ENCODE data around the gene ACOT12. TPM values are rescaled to one million over a fixed set of nuclear protein-coding genes. Genes with fewer than 3 reads are reported as not detected.
A peak's percentile ranks its signal among the peaks of the same experiment; 100 is the strongest.

ACOT12 gene
- total RNA-seq, 1 donor from 2014 or later: not detected

DNA sequence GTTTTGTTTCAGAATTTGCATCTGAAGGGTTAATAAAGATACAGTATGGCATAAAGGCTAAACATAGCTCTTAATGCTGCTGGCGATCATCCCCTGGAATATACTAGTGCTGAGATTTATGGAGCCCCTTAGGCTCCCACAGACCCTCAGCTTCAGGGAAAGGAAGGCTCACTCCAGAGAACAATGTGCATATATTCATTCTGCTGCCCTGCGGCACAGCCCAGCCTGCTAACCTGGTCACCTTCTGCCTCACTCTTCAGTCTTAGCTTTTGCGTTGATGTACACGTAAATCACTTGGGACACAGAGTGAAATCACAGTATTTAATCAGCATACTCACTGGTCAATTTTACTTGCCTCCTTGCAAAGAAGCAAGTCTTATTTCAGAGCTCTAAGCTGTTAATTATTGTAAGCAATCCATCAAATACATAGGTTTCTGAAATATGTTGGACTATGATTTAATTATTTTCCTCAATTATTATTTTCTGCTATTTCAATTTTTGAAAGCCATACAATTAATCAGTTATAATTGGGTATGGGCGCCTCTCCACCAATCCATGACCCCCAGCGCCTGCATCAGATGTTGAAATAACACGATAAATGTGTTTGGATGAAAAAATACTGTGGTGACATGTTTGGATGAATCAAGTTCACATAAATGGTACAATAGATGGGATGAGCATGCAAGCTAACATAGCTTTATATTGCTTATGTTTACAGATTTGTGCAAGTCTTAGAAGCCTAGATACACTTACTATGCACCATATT, 11.4 kb upstream of the ACOT12 start:
- intact Hi-C loops (cut with micrococcal nuclease): no loop called here
- DNase-seq (no peak), ATAC-seq (no peak)

GRCh38 chr5:81402192-81402930, 8.4 kb upstream of the ACOT12 start:
- intact Hi-C loops (cut with micrococcal nuclease): no loop called here
- no peak for DNase-seq
- no peak for ATAC-seq

GRCh38 chr5:81401266-81401665, 7.3 kb upstream of the ACOT12 start:
- ATAC-seq (no peak), DNase-seq (no peak)
- intact Hi-C loops (cut with micrococcal nuclease): no loop called here

DNA sequence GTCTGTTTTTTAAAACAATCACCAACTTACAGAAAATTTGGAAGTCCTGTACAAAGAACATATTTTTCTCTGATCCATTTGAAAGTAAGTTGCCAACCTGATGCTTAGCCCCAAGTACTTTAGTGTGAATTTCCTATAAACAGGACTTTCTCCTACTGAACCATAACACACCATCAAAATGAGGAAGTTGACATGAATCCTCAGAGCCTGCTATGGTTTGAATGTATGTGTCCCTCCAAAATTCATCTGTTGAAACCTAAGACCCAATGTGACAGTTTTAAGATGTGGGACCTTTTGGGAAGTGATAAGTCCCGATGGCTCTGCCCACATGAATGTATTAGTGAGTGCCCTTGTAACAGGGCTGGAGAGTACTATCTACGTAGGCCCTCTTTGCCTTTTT, 6.4 kb upstream of the ACOT12 start:
- ATAC-seq (no peak), DNase-seq (no peak)
- intact Hi-C loops (cut with micrococcal nuclease): no loop called here

GRCh38 chr5:81398741-81399140, 4.8 kb upstream of the ACOT12 start:
- intact Hi-C loops (cut with micrococcal nuclease): no loop called here
- peak; percentile 24 for ATAC-seq
- DNase-seq: no peak

DNA sequence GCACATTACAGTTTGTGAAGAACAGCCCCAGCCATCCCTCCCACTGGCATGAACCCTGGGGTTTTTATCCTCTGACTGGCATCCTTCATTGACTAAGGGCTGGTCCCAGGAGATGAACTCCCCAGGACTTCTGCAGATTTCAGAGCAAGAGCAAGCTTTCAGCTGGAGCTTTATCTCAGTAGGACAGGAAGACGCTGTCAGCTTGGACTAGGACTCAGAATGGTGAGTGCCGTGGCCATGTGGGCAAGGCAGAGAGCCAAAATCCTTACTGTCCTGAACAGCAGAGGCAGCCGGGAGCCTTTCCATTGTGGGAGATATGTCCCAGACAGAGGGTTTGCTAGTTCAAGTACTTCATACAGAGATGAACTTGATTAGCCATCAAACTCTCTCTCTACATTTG, 3.2 kb upstream of the ACOT12 start:
- DNase-seq (peak; percentile 45), ATAC-seq (peak; percentile 60)

DNA sequence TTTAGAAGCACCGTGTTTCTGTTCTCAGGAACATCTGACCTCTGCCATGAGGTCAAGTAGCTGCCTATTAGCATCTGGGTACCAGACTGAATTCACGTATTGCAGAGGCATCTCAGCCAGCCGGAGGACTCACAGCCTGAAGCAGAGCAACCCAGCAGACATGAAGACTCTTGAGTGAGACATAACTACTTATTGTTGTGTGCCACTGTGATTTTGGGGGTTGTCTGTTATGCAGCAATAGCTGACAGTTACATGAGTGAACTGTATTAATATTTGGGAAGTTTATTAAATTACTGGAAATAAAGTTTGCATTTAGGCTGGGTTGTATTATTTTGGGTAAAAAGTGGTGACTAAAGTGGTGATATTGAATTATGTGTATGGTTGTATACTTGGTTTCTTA, 1.3 kb upstream of the ACOT12 start:
- intact Hi-C loops (cut with micrococcal nuclease): no loop called here
- DNase-seq: no peak
- no peak for ATAC-seq

More for the DNA sequence above, 3.2 kb upstream of the ACOT12 start:
- intact Hi-C loops (cut with micrococcal nuclease): no loop called here

GRCh38 chr5:81393430-81393782, 528 bp downstream of the ACOT12 start:
- no peak for ATAC-seq
- intact Hi-C loops (cut with micrococcal nuclease): no loop called here
- no peak for DNase-seq

DNA sequence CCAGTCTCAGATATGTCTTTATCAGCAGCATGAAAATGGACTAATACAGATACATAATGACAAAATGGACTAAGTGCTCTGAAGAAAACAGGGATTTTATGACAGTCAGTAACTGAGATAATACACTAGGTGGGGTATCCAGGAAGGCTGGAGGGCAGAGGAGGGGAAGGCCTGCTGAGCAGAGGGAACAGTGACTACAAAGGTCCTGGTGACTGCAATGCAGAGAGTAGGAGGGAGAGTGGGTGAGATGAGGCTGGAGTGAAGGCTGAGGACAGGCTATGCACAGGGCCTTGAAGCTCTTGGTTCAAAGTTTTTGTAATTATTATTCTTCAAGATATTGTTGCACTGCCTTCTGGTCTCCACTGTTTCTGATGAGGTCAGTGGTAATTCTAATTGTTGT, 4.9 kb downstream of the ACOT12 start:
- intact Hi-C loops (cut with micrococcal nuclease): no loop called here

GRCh38 chr5:81388169-81388568, 5.8 kb downstream of the ACOT12 start:
- intact Hi-C loops (cut with micrococcal nuclease): no loop called here
- DNase-seq (no peak), ATAC-seq (no peak)

More for the DNA sequence above, 4.9 kb downstream of the ACOT12 start:
- ATAC-seq: no peak
- DNase-seq: no peak

- ATAC-seq: no peak
- no peak for DNase-seq
- intact Hi-C loops (cut with micrococcal nuclease): no loop called here
Measured at GRCh38 chr5:81383867-81384266, 10.1 kb downstream of the ACOT12 start.

DNA sequence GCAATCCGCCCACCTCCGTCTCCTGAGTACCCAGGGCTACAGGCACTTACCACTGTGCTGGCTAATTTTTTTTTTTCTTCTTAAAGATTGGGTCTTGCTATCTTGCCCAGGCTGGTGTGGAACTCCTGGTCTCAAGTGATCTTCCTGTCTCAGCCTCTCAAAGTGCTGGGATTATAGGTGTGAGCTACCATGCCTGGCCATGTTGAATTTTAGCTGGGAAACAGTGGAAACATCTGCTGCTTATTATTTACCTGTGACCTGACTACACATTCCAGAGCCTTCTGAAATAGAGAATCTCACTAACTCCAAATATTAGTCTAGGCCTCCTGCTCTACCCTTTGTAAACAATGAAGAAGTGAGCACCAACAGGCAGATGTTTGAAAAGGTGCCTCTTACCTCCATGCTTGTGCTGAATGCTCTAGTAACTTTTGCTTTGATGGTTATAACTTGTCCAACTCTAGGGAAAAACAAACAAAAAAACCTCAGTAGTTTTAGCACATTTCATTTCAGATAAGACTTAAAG, 22.5 kb downstream of the ACOT12 start:
- no peak for ATAC-seq
- no peak for DNase-seq
- intact Hi-C loops (cut with micrococcal nuclease): no loop called here

GRCh38 chr5:81370912-81371311, 23.0 kb downstream of the ACOT12 start:
- ATAC-seq (no peak), DNase-seq (no peak)
- intact Hi-C loops (cut with micrococcal nuclease): no loop called here

- intact Hi-C loops (cut with micrococcal nuclease): no loop called here
- no peak for ATAC-seq
Measured at GRCh38 chr5:81365541-81365940, 28.4 kb downstream of the ACOT12 start.

GRCh38 chr5:81363093-81363871, 30.7 kb downstream of the ACOT12 start:
- intact Hi-C loops (cut with micrococcal nuclease): no loop called here
- no peak for DNase-seq
- no peak for ATAC-seq

More at GRCh38 chr5:81365541-81365940, 28.4 kb downstream of the ACOT12 start:
- no peak for DNase-seq

DNA sequence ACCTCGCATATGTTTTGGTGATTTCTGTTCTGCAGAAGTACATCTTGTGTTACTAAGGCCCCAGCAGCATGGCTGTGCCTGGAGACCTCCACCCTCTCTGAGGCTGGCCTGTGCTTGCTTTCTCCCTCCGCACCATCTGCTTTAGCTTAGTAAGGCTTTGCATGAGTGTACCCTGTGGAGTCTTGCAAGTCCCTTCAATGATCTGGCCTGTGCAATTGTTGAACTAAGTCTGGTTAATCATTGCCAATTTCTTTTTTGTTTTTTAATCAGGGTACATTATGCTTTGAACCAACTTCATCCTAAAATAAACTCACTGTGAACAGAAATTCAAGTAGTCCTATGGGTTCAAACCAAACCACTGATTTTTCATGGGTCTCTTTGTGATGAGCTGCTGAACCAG, 32.3 kb downstream of the ACOT12 start:
- ATAC-seq: no peak
- no peak for DNase-seq
- intact Hi-C loops (cut with micrococcal nuclease): no loop called here

DNA sequence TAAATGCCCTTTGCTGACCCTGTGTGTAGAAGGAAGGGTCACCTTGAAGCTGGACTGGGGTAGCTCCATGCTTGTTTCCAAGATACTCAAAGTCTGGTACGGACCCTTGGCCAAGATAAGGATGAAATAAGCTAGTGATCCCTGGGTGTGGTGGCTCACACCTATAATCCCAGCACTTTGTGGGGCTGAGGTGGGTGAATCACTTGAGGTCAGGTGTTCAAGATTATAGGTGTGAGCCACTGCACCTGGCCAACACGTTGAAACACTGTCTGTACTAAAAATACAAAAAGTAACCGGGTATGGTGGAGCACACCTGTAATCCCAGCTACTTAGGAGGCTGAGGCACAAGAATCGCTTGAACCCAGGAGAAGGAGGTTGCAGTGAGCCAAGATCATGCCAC, 33.3 kb downstream of the ACOT12 start:
- DNase-seq (no peak), ATAC-seq (no peak)
- intact Hi-C loops (cut with micrococcal nuclease): no loop called here

DNA sequence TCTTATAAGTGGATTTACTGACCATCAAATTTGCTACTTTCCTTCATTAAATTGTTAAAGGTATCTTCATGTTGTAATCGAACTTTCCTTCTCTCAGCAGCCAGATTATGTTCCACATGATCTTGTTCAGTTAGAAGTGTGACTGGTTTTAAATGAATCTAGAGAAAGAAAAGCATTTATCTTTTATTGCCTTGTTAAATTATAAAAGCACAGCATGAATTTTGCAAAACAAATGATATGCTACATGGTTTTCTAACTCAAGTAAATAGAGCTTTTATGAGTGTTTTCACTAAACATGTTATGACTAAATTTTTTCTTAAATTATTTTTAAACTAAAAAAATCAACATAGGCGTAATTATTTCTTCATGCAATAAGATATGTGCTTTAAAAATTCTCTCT, 34.1 kb downstream of the ACOT12 start:
- ATAC-seq: no peak
- intact Hi-C loops (cut with micrococcal nuclease): no loop called here
- DNase-seq: no peak

DNA sequence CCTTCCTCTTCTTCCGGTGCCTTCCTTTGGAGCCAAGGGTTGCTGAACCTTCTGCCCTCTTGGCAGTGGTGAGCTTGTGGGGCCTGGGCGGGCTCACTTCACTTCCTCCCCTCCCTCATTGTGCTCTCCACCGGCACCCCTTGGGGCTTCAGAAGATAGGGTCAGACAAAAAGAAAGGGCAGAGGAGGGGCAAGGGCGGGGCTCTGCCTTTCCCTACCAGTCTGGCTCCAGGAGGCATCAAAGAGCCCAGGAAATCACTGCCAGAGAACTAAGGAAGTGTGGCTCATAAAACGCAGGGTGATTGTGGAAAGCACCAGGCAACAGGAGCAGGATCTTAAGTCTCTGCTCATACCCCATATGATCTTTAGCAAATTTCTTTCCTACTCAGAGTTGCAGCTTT, 34.8 kb downstream of the ACOT12 start:
- ATAC-seq: no peak
- DNase-seq: no peak
- intact Hi-C loops (cut with micrococcal nuclease): no loop called here
